Measurements from ENCODE around the gene DENND6A. TPM values are rescaled to one million over a fixed set of nuclear protein-coding genes. Genes with fewer than 3 reads are reported as not detected.
"Not testable (repeated sequence)": the region's sequence is repeated elsewhere in the genome, so short reads cannot be mapped to it uniquely, and the experiment has no call there.

DENND6A gene
- total RNA-seq, 2 donors from 2014 or later, result 15.4 to 16.0 TPM

GRCh38 chr3:57654267-57654666 is 38.6 kb downstream of the DENND6A start:
- DNase-seq, result no peak
- intact Hi-C loops (cut with DNase I, micrococcal nuclease), result no loop called here
- no peak for ATAC-seq

- DNase-seq, result no peak
- ATAC-seq, result no peak
- intact Hi-C loops (cut with DNase I, micrococcal nuclease), result no loop called here
Measured at GRCh38 chr3:57652203-57652602, 40.7 kb downstream of the DENND6A start.

DNA sequence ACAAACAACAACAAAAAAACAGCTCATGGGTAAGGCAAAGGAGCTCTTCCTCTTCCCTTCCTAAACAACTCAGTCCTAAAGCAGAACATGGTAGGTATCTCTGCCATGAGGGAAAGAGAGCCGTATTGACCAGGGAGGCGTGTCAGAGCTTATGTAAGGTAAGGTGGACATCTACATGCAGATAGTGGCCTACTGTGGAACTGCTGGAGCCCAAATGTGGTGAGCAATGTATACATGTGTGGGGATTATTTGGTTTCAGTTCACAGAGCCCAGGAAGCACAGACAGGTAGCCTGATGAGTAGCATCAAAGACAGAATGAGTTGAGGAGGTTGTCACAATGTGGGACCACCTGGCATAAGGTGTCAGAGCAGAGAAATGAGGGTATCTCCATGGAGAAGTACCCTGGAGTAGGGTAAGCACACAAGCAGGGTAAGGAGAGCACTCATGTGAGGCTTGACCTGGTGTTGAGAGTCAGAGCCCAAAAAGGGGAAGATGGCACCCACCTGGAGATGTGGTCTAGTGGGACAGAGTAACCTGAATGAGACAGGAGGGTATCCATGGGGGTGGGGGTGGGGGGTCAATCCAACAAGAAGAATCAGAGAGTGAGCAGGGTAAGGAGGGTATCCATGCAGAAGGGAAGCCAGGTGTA is 45.5 kb downstream of the DENND6A start:
- intact Hi-C loops (cut with DNase I, micrococcal nuclease), result no loop called here
- DNase-seq, result no peak
- no peak for ATAC-seq

DNA sequence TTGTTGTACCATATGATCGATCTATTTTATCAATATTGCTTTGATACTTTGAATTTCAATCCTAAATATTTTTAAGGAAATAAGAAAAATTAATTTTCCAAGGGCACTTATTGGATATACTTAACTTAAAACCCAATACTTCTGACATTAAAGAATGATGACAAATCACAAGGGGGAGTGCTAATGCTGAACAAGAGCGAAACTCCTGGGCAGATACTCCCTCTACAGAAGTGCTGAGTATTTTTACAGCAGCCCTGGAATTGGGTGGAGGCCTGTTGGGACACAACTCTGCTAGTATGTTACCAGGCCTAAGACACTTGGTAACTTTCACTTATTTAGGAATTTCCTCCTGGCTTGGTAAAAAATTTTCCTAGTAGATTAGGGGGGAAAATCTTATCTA is 46.2 kb downstream of the DENND6A start:
- DNase-seq, result no peak
- intact Hi-C loops (cut with DNase I, micrococcal nuclease), result no loop called here
- ATAC-seq, result peak; percentile 32

- no peak for ATAC-seq
- intact Hi-C loops (cut with DNase I, micrococcal nuclease), result no loop called here
Measured at GRCh38 chr3:57644740-57645139, 48.1 kb downstream of the DENND6A start.

DNA sequence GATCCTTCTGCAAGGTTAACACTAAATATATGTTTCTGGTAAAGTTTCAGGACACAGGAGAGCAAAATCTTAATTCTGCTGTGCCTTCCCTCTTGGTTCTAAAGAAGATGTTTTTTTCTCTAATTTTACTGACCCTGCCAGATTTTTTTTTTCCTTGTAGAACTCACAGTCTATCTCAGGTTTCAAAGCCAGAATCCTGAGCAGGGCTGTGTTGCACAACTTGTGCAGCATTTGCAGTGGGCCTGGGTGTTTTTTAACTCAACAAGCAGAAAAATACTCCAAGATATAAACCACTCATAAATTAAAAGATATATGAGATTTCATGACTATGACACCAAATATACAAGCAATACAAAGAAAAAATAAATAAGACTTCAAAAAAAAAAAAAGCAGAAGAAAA is 55.5 kb downstream of the DENND6A start:
- DNase-seq, result no peak
- intact Hi-C loops (cut with DNase I, micrococcal nuclease), result no loop called here
- no peak for ATAC-seq

More at GRCh38 chr3:57644740-57645139, 48.1 kb downstream of the DENND6A start:
- DNase-seq, result no peak

DNA sequence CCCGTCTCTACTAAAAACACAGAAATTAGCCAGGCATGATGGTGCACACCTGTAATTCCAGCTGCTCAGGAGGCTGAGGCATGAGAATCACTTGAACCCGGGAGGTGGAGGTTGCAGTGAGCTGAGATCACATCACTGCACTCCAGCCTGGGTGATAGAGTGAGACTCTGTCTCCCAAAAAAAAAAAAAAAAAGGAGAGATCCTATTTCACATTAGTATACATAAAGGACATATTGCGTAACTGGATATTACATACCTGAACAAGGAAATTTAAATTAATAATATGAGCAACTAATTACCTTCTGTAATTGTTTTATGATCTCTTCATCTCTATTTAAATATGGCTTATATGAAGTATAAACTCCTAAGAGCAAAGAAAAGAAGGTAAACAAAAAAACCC is 58.6 kb downstream of the DENND6A start:
- ATAC-seq; DNase-seq; intact Hi-C loops (cut with DNase I, micrococcal nuclease): not testable (repeated sequence)

- intact Hi-C loops (cut with DNase I, micrococcal nuclease), result no loop called here
- no peak for DNase-seq
- no peak for ATAC-seq
Measured at GRCh38 chr3:57627976-57628375, 64.9 kb downstream of the DENND6A start.

DNA sequence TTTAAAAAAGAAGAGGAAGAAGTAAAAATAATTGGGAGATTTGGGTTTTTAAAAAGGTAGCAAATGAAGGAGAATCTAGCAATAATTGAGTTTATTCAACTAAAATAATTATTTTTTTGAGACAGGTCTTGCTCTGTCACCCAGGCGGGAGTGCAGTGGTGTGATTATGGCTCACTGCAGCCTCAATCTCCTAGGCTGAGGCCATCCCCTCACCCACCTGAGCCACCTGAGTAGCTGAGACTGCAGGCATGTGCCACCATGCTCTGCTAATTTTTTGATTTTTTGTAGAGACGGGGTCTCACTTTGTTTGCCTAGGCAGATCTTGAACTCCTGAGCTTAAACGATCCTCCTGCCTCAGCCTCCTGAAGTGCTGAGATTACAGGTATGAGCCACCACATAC is 68.1 kb downstream of the DENND6A start:
- ATAC-seq (no peak), DNase-seq (no peak)
- intact Hi-C loops (cut with DNase I, micrococcal nuclease), result no loop called here

DNA sequence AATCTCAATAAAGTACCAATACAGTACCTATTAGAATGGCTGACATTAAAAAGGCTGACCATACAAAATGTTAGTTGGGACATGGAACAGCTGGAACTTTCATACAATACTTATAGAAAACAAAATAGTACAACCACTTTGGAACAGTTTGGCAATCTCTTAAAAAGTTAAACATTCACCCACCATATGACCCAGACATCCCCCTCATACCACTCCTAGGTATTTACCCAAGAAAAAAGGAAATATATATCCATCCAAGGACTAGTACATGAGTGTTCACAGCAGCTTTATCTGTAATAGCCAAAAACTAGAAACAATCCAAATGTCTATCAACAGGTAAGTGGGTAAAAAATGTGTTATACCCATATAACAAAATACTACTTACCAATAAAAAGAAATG is 70.5 kb downstream of the DENND6A start:
- no peak for DNase-seq
- no peak for ATAC-seq
- intact Hi-C loops (cut with DNase I, micrococcal nuclease), result no loop called here

- DNase-seq, result no peak
- intact Hi-C loops (cut with DNase I, micrococcal nuclease), result no loop called here
- no peak for ATAC-seq
Measured at GRCh38 chr3:57617739-57618138, 75.1 kb downstream of the DENND6A start.

GRCh38 chr3:57616233-57616632 is 76.6 kb downstream of the DENND6A start:
- intact Hi-C loops (cut with DNase I, micrococcal nuclease), result no loop called here
- ATAC-seq (no peak), DNase-seq (no peak)

DNA sequence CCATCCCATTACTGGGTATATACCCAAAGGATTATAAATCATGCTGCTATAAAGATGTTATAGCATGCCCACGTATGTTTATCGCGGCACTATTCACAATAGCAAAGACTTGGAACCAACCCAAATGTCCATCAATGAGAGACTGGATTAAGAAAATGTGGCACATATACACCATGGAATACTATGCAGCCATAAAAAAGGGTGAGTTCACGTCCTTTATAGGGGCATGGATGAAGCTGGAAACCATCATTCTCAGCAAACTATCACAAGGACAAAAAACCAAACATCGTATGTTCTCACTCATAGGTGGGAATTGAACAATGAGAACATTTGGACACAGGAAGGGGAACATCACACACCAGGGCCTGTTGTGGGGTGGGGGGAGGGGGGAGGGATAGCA is 81.0 kb downstream of the DENND6A start:
- DNase-seq; intact Hi-C loops (cut with DNase I, micrococcal nuclease); ATAC-seq: not testable (repeated sequence)

DNA sequence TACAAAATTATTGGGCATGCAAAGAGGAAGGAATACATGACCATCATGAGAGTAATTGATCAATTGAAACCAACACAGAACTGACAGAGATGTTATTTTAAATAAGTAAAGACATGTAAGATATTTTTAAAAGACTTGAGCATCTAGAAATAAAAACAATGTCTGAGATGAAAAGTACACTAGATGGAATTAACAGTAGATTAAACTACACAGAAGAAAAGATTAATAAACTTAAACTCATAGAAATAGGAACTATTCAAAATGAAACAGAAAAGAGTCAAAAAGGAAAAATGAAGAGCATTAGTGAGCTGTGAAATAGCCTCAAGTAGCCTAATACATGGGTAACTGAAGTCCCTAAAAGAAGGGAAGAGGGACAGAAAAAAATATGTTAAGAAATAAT is 87.2 kb downstream of the DENND6A start:
- intact Hi-C loops (cut with DNase I, micrococcal nuclease), result no loop called here
- ATAC-seq, result no peak
- no peak for DNase-seq

- ATAC-seq, result peak; percentile 89
- no peak for DNase-seq
- intact Hi-C loops (cut with DNase I, micrococcal nuclease), result no loop called here
Measured at GRCh38 chr3:57604971-57605370, 87.9 kb downstream of the DENND6A start.

GRCh38 chr3:57600195-57600594 is 92.7 kb downstream of the DENND6A start:
- intact Hi-C loops (cut with DNase I, micrococcal nuclease), result no loop called here
- DNase-seq (no peak), ATAC-seq (no peak)

GRCh38 chr3:57598765-57599360 is 94.0 kb downstream of the DENND6A start:
- ATAC-seq (no peak), DNase-seq (no peak)
- intact Hi-C loops (cut with DNase I, micrococcal nuclease), result no loop called here

DNA sequence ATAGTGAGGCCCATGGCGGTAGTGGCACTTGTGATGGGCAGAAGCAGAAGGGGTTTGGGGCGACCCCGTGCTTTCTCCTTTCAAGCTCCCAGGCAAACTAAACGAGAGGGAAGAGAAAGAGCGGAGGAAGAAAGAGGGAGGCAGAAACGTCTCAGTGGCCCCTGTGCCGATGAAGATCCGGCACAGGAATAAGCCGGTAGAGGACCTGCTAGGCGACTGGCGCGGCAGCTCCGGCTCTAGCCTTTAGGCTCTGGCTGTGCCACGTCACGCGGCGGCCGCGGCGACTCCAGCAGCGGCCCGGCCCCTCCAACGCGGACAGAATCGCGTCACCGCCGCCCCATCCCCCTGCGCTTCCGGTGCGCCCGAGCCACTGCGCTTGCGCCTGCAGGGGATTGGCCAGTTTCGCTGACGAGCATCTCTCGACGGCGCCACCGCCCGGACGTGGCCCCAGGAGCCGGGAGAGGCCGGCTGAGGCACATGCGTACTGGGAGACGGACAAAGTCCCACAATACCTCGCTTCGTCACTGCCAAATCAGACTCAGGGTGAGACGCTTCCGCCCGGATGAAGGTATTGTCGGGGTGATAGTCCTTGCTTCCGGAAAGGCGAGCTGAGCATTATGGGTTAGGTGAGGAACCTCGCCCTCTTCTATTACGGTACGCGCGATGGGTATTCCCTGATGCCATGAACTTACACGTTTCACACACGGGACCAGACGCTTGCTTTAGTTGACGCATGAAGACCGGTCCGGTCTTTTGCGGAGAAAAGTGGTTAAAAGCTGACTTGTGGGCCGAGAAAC is 95.6 kb downstream of the DENND6A start, which contains the start of gene ARF4:
Gene ARF4 (minus strand): TSS at position 218 of the 797 bp plus-strand sequence. CDS start 204 bp downstream, at position 14.
- ATAC-seq, result peak; percentile 84
- intact Hi-C loops (cut with DNase I, micrococcal nuclease), result no loop called here
- DNase-seq, result peak; percentile 99

DNA sequence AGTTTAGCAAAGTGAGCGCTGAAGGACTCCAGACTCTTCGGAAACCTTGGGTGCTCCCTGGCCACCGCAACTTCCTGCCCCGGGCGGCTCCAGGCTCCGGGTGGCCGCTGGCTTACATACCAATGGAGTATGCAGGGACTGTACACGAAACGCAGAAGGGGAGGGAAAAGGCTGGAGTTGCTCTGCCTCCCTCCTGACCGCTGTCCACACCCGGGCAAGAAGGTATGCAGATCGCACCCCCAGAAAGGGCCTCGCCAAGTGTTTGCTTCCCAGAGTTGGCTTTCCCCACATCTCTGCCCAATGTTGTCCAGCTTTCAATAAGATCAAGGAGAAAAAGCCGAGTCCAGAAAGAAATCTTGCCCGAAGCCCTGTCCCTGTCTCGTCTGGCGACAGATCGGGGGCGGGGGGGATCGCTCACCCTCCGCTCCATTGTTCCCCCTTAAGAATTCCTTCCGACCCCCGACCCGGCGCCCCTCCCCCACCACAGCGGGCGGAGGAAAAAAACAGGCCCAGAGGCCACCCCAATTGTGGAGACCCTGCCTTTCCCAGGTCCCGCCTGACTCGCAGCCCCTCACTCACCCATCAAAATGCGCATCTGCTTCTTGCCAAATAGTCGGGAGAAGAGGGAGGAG is 96.3 kb downstream of the DENND6A start:
- intact Hi-C loops (cut with DNase I, micrococcal nuclease), result no loop called here
- ATAC-seq, result peak; percentile 61
- DNase-seq, result peak; percentile 76 to 84

DNA sequence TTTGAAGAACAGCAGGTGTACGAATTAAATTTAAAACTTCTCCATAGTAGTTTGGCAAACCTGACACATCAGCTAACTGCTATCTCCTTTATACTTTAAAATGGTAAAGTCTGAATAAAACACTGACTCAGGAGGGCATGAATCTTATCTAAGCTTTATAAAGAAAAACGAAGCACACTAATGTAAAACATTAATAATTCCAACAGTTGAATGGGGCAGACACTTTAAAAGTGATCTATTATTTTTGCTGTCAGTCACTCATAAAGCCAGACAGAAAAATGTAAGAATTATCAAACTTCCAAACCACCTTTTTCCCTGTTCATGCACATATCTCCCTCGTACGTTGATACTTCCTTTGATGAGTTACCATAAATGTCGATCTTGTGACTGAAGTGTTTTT is 98.3 kb downstream of the DENND6A start:
- intact Hi-C loops (cut with DNase I, micrococcal nuclease), result no loop called here
- DNase-seq (no peak), ATAC-seq (no peak)
